Chondrocyte (in vitro differentiated cells): ENCODE measurements around the gene WWOX. TPM values are rescaled to one million over a fixed set of nuclear protein-coding genes. Genes with fewer than 3 reads are reported as not detected.
A peak's percentile ranks its signal among the peaks of the same experiment; 100 is the strongest.

ENCODE experiments used
- DNase-seq: peaks from one replicate; pipeline ENCODE4 v3.0.0; 2021; ENCODE audit warnings: mixed read lengths, low spot score
- H3K27ac Mint-ChIP-seq: one replicate; pipeline ENCODE4 v1.8.0; 2021; ENCODE audit warnings: mild to moderate bottlenecking, moderate library complexity, mixed read lengths; ENCODE audit not compliant: unreplicated experiment
- H3K27me3 Mint-ChIP-seq: 2 replicates; pipeline ENCODE4 v1.8.0; 2021; ENCODE audit warnings: low read depth, mixed read lengths
- H3K36me3 Mint-ChIP-seq: 2 replicates; pipeline ENCODE4 v1.8.0; 2021; ENCODE audit warnings: low read depth, mixed read lengths
- H3K4me1 Mint-ChIP-seq: 2 replicates; pipeline ENCODE4 v1.8.0; 2021; ENCODE audit warnings: low read depth, mild to moderate bottlenecking, mixed read lengths
- H3K4me3 Mint-ChIP-seq: one replicate; pipeline ENCODE4 v1.8.0; 2021; ENCODE audit warnings: mild to moderate bottlenecking, moderate library complexity, mixed read lengths; ENCODE audit not compliant: unreplicated experiment
- H3K9me3 Mint-ChIP-seq: 2 replicates; pipeline ENCODE4 v1.8.0; 2021; ENCODE audit warnings: low read depth, mixed read lengths
- CTCF ChIP-seq: fragments of 200-600 bp; sonication (generic); IDR thresholded peaks from 2 replicates; pipeline ENCODE4 v1.5.0; 2021; ENCODE audit warnings: antibody characterized with exemption, mild to moderate bottlenecking, moderate library complexity
- total RNA-seq: library from RNA; stranded (reverse); gene quantifications from 3 replicates; pipeline ENCODE4 v1.2.1, GENCODE V29; 2021

WWOX gene
- total RNA-seq, 1 donor from 2014 or later: 12.1 TPM

- H3K36me3 Mint-ChIP-seq: peaks cover 2% of the 10 kb centered on the region
- H3K27me3 Mint-ChIP-seq: no peaks in the 10 kb centered on the region
- peaks cover 17% of the 10 kb centered on the region for H3K4me1 Mint-ChIP-seq
- DNase-seq: no peak
- H3K27ac Mint-ChIP-seq: no peak overlapping the region
- no peak overlapping the region for H3K4me3 Mint-ChIP-seq
- no peaks in the 10 kb centered on the region for H3K9me3 Mint-ChIP-seq
- no peak for TF ChIP-seq CTCF
These were observed 107.3 kb downstream of the WWOX start for GRCh38 chr16:78206623-78207223.

GRCh38 chr16:78209951-78210661 is 110.7 kb downstream of the WWOX start:
- Mint-ChIP-seq H3K4me3 (no peak overlapping the region), H3K27ac (peak overlapping the region; percentile 13), H3K36me3 (no peaks in the 10 kb centered on the region), H3K4me1 (peaks cover 17% of the 10 kb centered on the region), H3K9me3 (no peaks in the 10 kb centered on the region), H3K27me3 (no peaks in the 10 kb centered on the region)
- no peak for DNase-seq
- TF ChIP-seq CTCF: no peak

- H3K4me3 Mint-ChIP-seq: no peak overlapping the region
- no peaks in the 10 kb centered on the region for H3K27me3 Mint-ChIP-seq
- H3K27ac Mint-ChIP-seq: peak overlapping the region; percentile 32
- H3K9me3 Mint-ChIP-seq: no peaks in the 10 kb centered on the region
- TF ChIP-seq CTCF: no peak
- peaks cover 17% of the 10 kb centered on the region for H3K4me1 Mint-ChIP-seq
- H3K36me3 Mint-ChIP-seq: no peaks in the 10 kb centered on the region
- DNase-seq: no peak
These were observed 111.7 kb downstream of the WWOX start for GRCh38 chr16:78211020-78211599.

GRCh38 chr16:78211946-78212345 is 112.5 kb downstream of the WWOX start:
- Mint-ChIP-seq H3K27ac (no peak overlapping the region), H3K36me3 (no peaks in the 10 kb centered on the region), H3K9me3 (no peaks in the 10 kb centered on the region), H3K4me1 (peaks cover 17% of the 10 kb centered on the region), H3K4me3 (no peak overlapping the region), H3K27me3 (no peaks in the 10 kb centered on the region)
- no peak for TF ChIP-seq CTCF
- no peak for DNase-seq

- no peaks in the 10 kb centered on the region for H3K27me3 Mint-ChIP-seq
- no peak overlapping the region for H3K4me3 Mint-ChIP-seq
- no peak for TF ChIP-seq CTCF
- no peaks in the 10 kb centered on the region for H3K36me3 Mint-ChIP-seq
- no peaks in the 10 kb centered on the region for H3K9me3 Mint-ChIP-seq
- H3K27ac Mint-ChIP-seq: no peak overlapping the region
- peaks cover 17% of the 10 kb centered on the region for H3K4me1 Mint-ChIP-seq
- DNase-seq: no peak
These were observed 113.2 kb downstream of the WWOX start for GRCh38 chr16:78212674-78213073.
